ENCODE results near the gene TBC1D7. TPM values are rescaled to one million over a fixed set of nuclear protein-coding genes. Genes with fewer than 3 reads are reported as not detected.
A peak's percentile ranks its signal among the peaks of the same experiment; 100 is the strongest.

Gene TBC1D7
- total RNA-seq, 4 donors from 2014 or later: 5.7 to 14.9 (median 6.6) TPM

GRCh38 chr6:13302291-13302690 lies 26.0 kb downstream of the TBC1D7 start:
- Histone ChIP-seq H3K27me3 (no peaks in the 10 kb centered on the region), H3K9me3 (no peaks in the 10 kb centered on the region), H3K4me1 (peaks cover 14 to 22% of the 10 kb centered on the region in 2 donors), H3K36me3 (peaks cover 0 to 23% of the 10 kb centered on the region in 2 donors), H3K4me3 (no peak overlapping the region), H3K27ac (peak overlapping the region; percentile 31 to 63 (median 59))
- in situ Hi-C loops (cut with MboI; ENCODE audit: low sequenced_read_pairs in 4 of 4): no loop called here
- ATAC-seq (no peak), DNase-seq (no peak)
- TF ChIP-seq POLR2A (IDR thresholded peaks at IDR 0.05) (no peak), CTCF (IDR thresholded peaks at IDR 0.05 in 4 of 5, conservative IDR thresholded peaks at IDR 0.05 in 1 of 5) (no peak)
- intact Hi-C loops (cut with DNase I; ENCODE audit: low total_unique reads): loop anchor here (10.0 kb wide), 1 partner anchor 347 kb away; no protein-coding TSS in a partner anchor

GRCh38 chr6:13300643-13301590 lies 27.4 kb downstream of the TBC1D7 start:
- ATAC-seq: no peak
- H3K36me3 ChIP-seq: peaks cover 0 to 11% of the 10 kb centered on the region in 2 donors
- intact Hi-C loops (cut with DNase I; ENCODE audit: low total_unique reads): loop anchor here (10.0 kb wide), 1 partner anchor 346 kb away; no protein-coding TSS in a partner anchor

GRCh38 chr6:13299918-13300317 lies 28.4 kb downstream of the TBC1D7 start:
- Histone ChIP-seq H3K4me1 (peaks cover 14 to 22% of the 10 kb centered on the region in 2 donors), H3K27me3 (no peaks in the 10 kb centered on the region), H3K9me3 (no peaks in the 10 kb centered on the region), H3K27ac (no peak overlapping the region), H3K36me3 (peaks cover 0 to 7% of the 10 kb centered on the region in 2 donors), H3K4me3 (no peak overlapping the region)
- intact Hi-C loops (cut with DNase I; ENCODE audit: low total_unique reads) (loop anchor here (10.0 kb wide), 1 partner anchor 345 kb away; no protein-coding TSS in a partner anchor), in situ Hi-C loops (cut with MboI; ENCODE audit: low sequenced_read_pairs in 4 of 4) (no loop called here)
- no peak for DNase-seq
- ATAC-seq: no peak
- no peak for TF ChIP-seq POLR2A (IDR thresholded peaks at IDR 0.05)
- TF ChIP-seq CTCF (IDR thresholded peaks at IDR 0.05 in 4 of 5, conservative IDR thresholded peaks at IDR 0.05 in 1 of 5): no peak

More at GRCh38 chr6:13300643-13301590, 27.4 kb downstream of the TBC1D7 start:
- no peak overlapping the region for H3K27ac ChIP-seq
- H3K27me3 ChIP-seq: no peaks in the 10 kb centered on the region
- no peak overlapping the region for H3K4me3 ChIP-seq
- no peak for DNase-seq
- H3K9me3 ChIP-seq: no peaks in the 10 kb centered on the region
- TF ChIP-seq CTCF (IDR thresholded peaks at IDR 0.05 in 4 of 5, conservative IDR thresholded peaks at IDR 0.05 in 1 of 5) (no peak), POLR2A (IDR thresholded peaks at IDR 0.05) (no peak)
- peaks cover 14 to 22% of the 10 kb centered on the region in 2 donors for H3K4me1 ChIP-seq
- in situ Hi-C loops (cut with MboI; ENCODE audit: low sequenced_read_pairs in 4 of 4): no loop called here

GRCh38 chr6:13299403-13299821 lies 28.9 kb downstream of the TBC1D7 start:
- peaks cover 14 to 22% of the 10 kb centered on the region in 2 donors for H3K4me1 ChIP-seq
- H3K36me3 ChIP-seq: peaks cover 0 to 9% of the 10 kb centered on the region in 2 donors
- DNase-seq: no peak
- TF ChIP-seq CTCF (IDR thresholded peaks at IDR 0.05 in 4 of 5, conservative IDR thresholded peaks at IDR 0.05 in 1 of 5): no peak
- no peak for TF ChIP-seq POLR2A (IDR thresholded peaks at IDR 0.05)
- H3K27ac ChIP-seq: peak overlapping the region in 1 of 4 donors; percentile 51
- peak in 1 of 2 donors; percentile 47 for ATAC-seq
- no peaks in the 10 kb centered on the region for H3K9me3 ChIP-seq
- H3K4me3 ChIP-seq: peak overlapping the region in 1 of 4 donors; percentile 29
- in situ Hi-C loops (cut with MboI; ENCODE audit: low sequenced_read_pairs in 4 of 4) (no loop called here), intact Hi-C loops (cut with DNase I; ENCODE audit: low total_unique reads) (no loop called here)
- no peaks in the 10 kb centered on the region for H3K27me3 ChIP-seq
